GM21367 (cell line): ENCODE results near the gene PCDHGA2.
"Not testable (repeated sequence)": the region's sequence is repeated elsewhere in the genome, so short reads cannot be mapped to it uniquely, and the experiment has no call there.

Experiments used
- ATAC-seq: cut with Tn5 transposase; IDR thresholded peaks from one replicate; pipeline ENCODE4 v1.9.1; 2021; ENCODE audit not compliant: unreplicated experiment

PCDHGA2 gene

GRCh38 chr5:141382469-141383294 is 44.1 kb downstream of the PCDHGA2 start, which contains the start of gene PCDHGA7:
Gene PCDHGA7 (plus strand): TSS chr5:141382742. CDS start chr5:141382900, 158 bp downstream.
- no peak for ATAC-seq

GRCh38 chr5:141383345-141383744 is 44.8 kb downstream of the PCDHGA2 start:
- ATAC-seq, result no peak

GRCh38 chr5:141384471-141385267 is 46.1 kb downstream of the PCDHGA2 start:
- no peak for ATAC-seq

DNA sequence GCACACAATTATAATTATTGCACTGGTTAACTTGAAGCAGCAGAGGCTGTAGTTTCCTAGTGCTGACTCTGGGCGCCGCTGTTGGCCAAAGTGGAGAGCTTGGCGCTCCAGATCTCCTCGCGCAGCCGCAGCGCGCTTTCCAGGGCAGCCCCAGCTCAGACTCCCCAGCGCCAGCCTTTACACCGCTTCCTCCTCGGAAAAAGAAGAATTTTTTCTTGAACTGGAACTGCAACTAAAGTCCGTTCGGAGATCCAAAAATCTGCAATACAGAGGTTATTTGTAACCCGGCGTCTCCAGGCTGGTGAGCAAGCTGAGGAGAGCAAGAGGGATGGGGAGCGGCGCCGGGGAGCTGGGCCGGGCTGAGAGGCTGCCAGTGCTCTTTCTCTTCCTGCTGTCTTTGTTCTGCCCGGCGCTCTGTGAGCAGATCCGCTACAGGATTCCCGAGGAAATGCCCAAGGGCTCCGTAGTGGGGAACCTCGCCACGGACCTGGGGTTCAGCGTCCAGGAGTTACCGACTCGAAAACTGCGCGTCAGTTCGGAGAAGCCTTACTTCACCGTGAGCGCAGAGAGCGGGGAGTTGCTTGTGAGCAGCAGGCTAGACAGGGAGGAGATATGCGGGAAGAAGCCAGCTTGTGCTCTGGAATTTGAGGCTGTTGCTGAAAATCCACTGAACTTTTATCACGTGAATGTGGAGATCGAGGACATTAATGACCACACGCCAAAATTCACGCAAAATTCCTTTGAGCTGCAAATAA is 49.2 kb downstream of the PCDHGA2 start, which contains the start of gene PCDHGB4:
Gene PCDHGB4, plus strand, starts transcription at position 142 of the 755 bp plus-strand sequence. Its CDS starts 187 bp downstream, at position 329.
- ATAC-seq, result not testable (repeated sequence)

- no peak for ATAC-seq
Observed at GRCh38 chr5:141388661-141389060, 50.1 kb downstream of the PCDHGA2 start.

- ATAC-seq, result no peak
Observed at GRCh38 chr5:141389153-141390042, 50.8 kb downstream of the PCDHGA2 start.

GRCh38 chr5:141392429-141393198 is 54.1 kb downstream of the PCDHGA2 start, which contains the start of gene PCDHGA8:
Gene PCDHGA8 (plus strand): TSS chr5:141392633. CDS start chr5:141392814, 181 bp downstream.
- no peak for ATAC-seq
